Tibial nerve (tissue), 4 donors: Measurements from ENCODE around the gene NAP1L4.

ENCODE experiments used
- EP300 ChIP-seq, 2 donors: sonication (generic); formaldehyde crosslinking; IDR thresholded peaks; one replicate each; pipeline ENCODE4 v1.6.1; 2017; ENCODE audit warnings: antibody characterized with exemption in 2 of 2, mild to moderate bottlenecking in 1 of 2
- TF ChIP-seq, protein P1 (sequence below), 5 experiments: fragments of 200-600 bp in 3 of 5; fragments of 450-650 bp in 2 of 5; sonication (generic) in 3 of 5; IDR thresholded peaks; one replicate each; pipeline ENCODE4 v1.5.1; 2016 to 2019; ENCODE audit warnings: antibody characterized with exemption in 5 of 5, mild to moderate bottlenecking in 3 of 5, moderate library complexity in 2 of 5

DNA sequence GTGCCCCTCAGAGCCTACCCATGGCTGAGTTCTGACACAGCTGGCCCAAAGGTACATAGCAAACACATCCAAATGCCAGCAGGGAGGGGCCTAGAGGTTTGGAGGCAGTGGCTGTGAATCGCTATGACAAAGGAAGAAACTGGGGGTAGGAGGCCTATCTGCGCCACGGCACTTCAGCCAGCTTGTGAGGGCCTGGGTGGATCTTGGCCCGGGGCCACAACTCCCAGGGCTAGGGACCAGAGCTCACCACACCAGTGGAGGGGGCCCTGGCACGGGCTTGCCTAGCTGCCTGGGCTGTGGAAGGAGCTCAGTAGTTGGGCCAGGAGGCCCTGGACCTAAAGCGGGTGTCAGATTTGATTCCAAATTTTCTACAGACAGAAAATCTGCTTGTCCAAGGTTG is 9.4 kb upstream of the NAP1L4 start:
- peak in 1 of 2 donors; percentile 61 for TF ChIP-seq EP300 (IDR thresholded peaks at IDR 0.05)
- TF ChIP-seq, protein P1, sequence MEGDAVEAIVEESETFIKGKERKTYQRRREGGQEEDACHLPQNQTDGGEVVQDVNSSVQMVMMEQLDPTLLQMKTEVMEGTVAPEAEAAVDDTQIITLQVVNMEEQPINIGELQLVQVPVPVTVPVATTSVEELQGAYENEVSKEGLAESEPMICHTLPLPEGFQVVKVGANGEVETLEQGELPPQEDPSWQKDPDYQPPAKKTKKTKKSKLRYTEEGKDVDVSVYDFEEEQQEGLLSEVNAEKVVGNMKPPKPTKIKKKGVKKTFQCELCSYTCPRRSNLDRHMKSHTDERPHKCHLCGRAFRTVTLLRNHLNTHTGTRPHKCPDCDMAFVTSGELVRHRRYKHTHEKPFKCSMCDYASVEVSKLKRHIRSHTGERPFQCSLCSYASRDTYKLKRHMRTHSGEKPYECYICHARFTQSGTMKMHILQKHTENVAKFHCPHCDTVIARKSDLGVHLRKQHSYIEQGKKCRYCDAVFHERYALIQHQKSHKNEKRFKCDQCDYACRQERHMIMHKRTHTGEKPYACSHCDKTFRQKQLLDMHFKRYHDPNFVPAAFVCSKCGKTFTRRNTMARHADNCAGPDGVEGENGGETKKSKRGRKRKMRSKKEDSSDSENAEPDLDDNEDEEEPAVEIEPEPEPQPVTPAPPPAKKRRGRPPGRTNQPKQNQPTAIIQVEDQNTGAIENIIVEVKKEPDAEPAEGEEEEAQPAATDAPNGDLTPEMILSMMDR (IDR thresholded peaks at IDR 0.05): no peak
